HG02571 (cell line): ENCODE measurements around the gene G3BP1.
"Not testable (repeated sequence)": the region's sequence is repeated elsewhere in the genome, so short reads cannot be mapped to it uniquely, and the experiment has no call there.

Experiments used
- ATAC-seq: cut with Tn5 transposase; IDR thresholded peaks from one replicate; pipeline ENCODE4 v1.9.1; 2021; ENCODE audit warnings: mild to moderate bottlenecking, moderate library complexity; ENCODE audit not compliant: unreplicated experiment

Gene G3BP1

GRCh38 chr5:151751593-151751992 is 20.2 kb upstream of the G3BP1 start:
- no peak for ATAC-seq

DNA sequence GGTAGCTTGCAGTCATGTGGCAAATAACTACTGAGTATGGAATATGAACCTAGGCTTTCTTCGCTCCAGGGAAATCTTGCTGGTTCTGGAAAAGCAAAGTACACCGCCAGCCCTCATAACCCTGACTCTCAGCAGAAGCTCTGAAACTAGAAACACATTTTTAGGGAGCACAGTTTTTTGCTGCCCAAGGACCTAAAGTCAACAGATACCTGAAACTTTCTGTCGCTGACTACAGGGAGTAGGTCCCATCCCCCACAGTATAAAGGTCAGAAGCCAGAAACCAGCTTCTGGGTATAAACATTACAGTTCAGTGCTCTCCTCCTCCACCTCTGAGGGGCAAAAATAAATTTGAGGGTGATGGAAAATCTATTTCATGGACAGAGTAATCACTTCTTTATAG is 16.4 kb upstream of the G3BP1 start:
- ATAC-seq: no peak

- ATAC-seq: peak; percentile 19
These were observed 14.3 kb upstream of the G3BP1 start for GRCh38 chr5:151757233-151758140.

- ATAC-seq: peak; percentile 11
These were observed 13.7 kb upstream of the G3BP1 start for GRCh38 chr5:151758141-151758429.

- peak; percentile 97 for ATAC-seq
These were observed 13.1 kb upstream of the G3BP1 start, which contains the start of gene ATOX1 for GRCh38 chr5:151758430-151759241. Gene ATOX1, minus strand, starts transcription at chr5:151758631. Its CDS starts 80 bp downstream, at chr5:151758551.

DNA sequence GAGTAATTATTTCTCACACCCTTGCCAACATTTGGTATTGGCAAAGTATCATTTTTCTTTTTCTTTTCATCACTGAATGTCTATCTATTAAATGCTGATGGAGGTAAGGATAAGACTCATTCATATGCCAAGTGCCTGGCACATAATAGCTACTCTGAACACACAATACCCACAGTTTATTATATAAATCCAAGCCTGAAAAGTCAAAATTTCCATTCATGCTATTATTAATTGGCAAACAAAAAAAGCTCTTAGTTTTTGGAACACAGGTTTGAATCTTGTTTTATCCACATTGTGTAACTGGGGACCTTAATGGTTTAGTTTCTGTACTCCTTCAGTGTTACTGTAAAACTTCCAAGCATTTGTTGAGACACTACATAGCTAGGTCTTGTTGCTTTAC is 7.0 kb upstream of the G3BP1 start:
- ATAC-seq: no peak

DNA sequence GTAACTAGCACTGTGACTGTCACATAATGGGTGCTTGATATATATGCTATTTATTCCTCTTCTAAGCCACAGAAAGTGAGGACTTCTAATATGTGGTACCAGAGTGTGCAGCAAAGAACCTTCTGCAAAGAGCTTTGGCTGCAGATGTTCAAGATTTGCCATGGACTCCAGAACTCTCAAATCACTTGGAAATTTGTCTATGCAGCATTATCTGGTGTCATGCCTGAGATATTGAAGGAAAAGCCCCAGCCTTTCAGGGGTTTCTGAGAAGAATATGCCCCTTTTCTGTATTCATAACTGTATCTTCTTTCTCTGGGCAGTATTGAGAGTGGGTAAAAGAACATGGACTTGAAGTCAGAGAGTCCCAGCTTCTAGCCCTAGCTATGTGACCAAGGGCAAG is 4.8 kb upstream of the G3BP1 start:
- no peak for ATAC-seq

- ATAC-seq: peak; percentile 23
These were observed 1.1 kb upstream of the G3BP1 start for GRCh38 chr5:151770383-151771258.

DNA sequence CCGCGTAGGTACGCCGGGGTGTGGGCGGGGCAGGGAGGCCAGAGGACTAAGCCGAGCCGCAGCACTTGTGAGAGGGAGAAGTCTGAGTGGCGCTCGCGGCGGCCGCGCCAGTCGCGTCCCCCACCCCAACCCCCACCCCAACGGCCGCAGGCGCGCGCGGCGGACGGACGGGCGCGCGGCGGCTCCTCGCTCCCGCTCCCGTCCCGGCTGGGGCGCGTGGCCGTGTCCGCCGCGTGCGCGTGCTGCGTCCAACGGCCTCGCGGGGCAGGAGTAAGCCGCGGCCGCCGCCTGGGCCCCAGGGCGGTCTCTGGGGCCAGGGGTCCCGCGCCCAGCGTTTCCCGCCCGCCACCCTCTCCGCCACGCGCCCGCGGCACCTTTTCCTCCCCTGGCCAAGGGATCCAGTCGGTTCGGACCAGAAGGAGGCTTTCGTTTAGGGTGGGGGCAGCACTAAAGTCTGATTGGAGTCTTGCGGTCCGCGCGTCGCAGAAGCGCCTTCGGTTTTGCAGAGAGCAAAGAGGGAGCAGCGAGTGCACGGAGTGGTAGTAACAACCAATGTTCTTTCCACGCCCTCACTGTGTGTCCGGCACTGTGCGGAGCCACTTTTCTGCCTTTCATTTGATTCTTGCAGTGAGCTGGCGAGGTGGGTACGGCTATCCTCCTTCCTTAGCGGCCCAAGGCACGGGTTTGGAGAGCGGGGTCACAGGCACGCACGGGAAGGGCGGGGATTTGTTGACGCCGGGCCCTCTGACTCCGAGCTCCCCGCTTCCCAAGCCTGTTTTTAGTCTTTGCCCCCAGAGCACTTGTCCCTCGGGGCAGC is 483 bp downstream of the G3BP1 start:
- no peak for ATAC-seq

DNA sequence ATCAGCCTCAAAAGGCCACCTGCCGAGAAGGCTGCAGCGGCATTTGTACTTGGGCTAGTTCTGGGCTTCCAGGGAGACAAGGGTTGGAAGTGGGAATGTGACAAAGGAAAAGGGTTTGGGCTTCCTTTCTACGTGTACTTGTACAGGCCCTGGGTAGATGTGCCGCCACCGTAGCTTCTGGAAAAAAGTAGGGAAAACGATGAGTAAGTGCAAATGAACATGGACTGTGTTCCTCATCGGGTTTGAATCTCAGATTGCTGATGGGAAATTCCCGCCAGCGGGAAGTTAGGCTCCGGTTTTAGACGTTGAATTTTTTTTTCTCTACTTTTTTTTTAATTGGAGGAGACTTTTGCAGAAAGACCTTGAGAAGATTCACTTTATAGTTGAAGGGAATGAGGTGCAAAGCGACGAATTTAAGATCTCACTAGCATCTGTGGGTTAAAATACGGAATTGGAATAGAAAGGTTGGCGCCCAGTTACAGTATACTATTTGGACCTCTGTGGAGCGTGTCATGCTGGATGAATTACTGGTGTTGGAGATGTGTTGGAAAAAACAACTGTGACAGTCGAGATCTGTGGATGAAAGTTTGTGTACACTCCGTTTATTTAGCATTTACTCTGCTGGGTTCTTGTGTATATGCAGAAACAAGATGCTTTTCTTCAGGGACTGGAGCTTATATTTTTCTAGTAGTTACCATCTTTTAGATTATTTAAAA is 1.2 kb downstream of the G3BP1 start:
- no peak for ATAC-seq

DNA sequence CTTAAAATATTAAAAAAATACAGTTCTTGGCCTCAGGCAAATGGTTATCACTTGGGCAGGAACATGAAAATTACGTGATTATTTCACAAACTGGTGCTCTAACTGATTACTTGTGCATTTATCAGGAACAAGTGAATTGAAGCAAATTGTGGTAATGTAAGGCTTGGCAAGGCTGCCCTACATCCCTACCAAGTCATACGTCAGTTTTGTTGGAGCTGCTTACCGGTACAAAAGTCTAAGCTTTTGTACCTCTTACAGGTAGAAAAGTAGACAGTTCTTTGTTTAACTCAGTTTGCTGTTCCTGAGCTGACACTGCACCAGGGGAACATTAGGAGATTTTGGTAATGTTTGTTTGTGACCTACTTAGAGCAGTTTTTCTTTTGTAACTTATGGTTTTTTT is 2.2 kb downstream of the G3BP1 start:
- ATAC-seq: no peak

- no peak for ATAC-seq
These were observed 3.4 kb downstream of the G3BP1 start for GRCh38 chr5:151775025-151775606.

DNA sequence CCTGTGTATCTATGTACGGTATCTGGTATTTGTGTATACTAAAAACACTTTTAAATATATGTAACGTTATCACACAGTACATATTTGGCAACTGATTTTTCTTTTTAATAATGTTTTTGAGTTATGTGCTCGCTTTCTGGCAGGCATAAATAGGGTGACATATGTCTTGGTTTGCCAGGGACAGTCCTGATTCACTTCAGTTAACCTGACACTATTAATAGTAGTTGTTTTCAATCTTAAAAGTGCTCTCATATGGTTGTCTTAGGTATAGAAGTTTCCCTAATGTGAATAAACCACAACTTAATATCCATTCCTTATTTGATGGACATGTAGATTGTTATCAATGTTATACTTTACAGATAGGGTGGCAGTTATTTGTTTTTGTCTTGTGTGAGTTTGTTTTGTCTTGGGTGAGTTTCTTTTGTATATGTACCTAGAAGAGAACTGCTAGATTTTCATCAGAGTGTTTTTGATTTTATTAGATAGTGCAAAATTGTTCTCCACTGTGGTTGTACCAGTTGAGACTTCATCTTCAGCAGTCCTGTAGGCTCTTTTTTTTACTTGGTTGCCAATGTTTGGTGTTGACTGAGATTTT is 7.9 kb downstream of the G3BP1 start:
- no peak for ATAC-seq

DNA sequence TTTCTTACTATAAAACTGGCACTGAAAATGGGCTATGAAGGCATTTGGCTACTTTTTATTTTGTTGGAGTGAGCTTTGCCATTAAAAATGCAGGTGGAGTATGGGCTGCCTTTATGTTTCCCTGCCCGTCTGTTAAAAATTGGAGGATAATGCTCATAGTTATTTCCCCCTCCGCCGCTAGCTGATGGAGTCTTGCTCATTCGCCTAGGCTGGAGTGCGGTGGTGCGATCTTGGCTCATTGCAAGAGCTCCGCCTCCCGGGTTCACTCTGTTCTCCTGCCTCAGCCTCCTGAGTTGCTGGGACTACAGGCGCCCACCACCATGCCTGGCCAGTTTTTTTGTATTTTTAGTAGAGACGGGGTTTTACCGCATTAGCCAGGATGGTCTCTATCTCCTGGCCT is 8.6 kb downstream of the G3BP1 start:
- ATAC-seq: no peak

- ATAC-seq: no peak
These were observed 9.4 kb downstream of the G3BP1 start for GRCh38 chr5:151781201-151781600.

DNA sequence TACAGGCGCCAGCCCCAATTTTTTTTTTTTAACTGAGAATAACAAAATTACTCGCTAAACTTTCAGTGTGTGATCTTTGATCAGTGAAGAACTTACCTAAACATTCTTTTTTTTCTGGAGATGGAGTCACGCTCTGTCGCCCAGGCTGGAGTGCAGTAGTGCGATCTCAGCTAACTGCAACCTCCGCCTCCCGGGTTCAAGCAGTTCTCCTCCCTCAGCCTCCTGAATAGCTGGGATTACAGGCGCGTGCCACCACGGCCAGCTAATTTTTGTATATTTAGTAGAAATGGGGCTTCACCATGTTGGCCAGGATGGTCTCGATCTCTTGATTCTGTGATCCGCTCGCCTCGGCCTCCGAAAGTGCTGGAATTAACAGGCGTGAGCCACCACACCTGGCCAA is 11.9 kb downstream of the G3BP1 start:
- ATAC-seq: not testable (repeated sequence)

DNA sequence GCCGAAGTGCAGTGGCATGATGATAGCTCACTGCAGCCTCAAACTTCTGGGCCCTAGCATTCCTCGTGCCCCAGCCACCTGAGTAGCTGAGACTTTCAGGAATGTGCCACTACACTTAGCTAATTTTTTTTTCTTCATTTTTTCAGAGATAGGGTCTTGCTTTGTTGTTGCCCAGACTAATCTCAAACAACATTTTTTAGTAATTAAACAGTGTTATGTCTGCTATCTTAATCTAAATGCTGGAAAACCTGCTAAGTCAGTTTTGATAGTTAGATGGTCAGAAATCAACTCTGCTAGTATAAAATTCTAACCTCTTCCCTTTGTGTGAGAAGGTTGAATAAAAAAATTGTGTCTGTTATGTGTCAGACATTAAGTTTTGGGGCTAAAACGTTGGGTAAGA is 12.4 kb downstream of the G3BP1 start:
- ATAC-seq: no peak

DNA sequence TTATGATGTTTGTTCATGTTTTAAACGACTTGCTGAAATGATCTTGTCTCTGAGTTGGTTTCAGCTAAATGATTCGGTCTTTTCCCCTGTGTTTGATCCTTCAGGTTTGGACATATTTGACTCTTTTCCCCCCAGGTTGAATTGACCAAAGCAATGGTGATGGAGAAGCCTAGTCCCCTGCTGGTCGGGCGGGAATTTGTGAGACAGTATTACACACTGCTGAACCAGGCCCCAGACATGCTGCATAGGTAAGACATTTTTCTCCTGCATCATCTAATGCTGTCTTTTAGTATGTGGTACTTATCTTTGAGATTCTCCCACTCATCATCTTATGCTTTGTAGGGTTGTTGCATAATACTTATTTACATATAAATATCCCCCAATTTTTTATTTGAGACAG is 14.7 kb downstream of the G3BP1 start:
- ATAC-seq: no peak

GRCh38 chr5:151787817-151788216 is 16.1 kb downstream of the G3BP1 start:
- no peak for ATAC-seq
